Hematopoietic multipotent progenitor cell treated with erythropoietin and hydrocortisone succinate and interleukin-3 and kit ligand, for 6 days (in vitro differentiated cells): Measurements from ENCODE around the gene MAP3K20.
"Not testable (repeated sequence)": the region's sequence is repeated elsewhere in the genome, so short reads cannot be mapped to it uniquely, and the experiment has no call there.

Experiments
- DNase-seq: peaks from one replicate; pipeline ENCODE4 v3.0.0-alpha.2; 2015

The MAP3K20 gene

DNA sequence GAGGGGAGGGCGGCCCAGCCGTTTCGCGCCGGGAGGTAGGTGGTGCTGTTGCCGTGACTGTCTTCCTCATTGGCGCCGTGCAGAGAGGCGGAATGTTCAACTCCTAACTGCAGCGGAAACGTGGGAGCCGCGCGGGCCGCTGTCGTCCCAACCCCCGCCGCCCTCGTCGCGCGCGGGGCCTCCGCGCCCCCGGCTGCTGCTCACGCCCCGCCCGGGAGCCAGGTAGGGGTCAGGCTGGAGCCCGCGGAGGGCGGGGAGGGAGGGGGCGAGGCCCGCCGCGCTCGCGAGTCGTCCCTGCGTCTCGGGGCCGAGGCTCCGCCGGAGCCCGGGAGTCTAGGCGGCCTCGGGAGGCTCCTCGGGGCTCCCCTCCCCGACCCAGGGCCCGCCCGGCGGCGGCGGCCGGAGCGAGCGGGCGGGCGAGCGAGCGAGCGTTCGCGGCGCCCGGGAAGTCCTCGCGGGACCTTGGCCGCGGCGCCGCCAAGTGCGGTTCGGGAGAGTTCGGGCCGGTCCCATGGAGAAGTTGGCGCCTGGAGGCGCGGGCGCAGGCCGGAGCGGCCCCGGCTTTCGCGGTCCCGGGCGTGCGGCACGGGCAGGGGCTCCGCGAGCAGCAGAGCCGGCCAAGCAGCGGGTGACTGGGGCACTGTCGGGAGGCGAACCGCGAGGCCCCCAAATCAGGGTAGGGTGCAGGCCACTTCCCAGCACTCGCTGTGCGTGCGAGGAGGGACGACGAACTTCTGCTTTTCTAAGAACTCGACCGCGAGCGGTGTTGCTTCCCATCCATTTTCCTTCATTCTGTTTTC, at the start of gene MAP3K20:
Gene MAP3K20, plus strand, starts transcription at position 66 of the 800 bp plus-strand sequence. CDS start 15,186 bp downstream, outside the sequence.
- DNase-seq: peak; percentile 84

- no peak for DNase-seq
These were observed 49.2 kb upstream of the MAP3K20 start for GRCh38 chr2:173026479-173026878.

GRCh38 chr2:173027181-173028128, 48.2 kb upstream of the MAP3K20 start:
- peak; percentile 93 for DNase-seq

GRCh38 chr2:173028141-173028540, 47.5 kb upstream of the MAP3K20 start:
- DNase-seq: no peak

DNA sequence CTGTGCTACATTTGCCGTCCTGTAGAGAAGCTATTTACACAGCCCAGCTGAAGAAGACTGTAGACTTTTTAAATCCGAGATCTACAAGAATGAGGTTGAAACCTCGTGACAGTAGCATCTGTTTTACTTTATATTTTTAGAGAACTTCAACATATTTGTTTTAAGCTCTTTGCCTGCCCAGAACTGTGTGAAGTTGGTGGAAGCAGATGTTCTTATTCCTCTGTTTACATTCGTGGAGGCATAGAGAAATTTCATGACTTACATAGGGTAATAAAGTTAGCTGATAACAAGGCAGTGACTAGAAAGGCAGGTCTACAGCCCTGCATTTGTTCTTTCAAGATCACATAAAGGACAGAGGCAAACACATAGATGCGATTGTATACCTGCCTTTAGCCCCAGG, 47.0 kb upstream of the MAP3K20 start:
- DNase-seq: no peak

- no peak for DNase-seq
These were observed 44.8 kb upstream of the MAP3K20 start for GRCh38 chr2:173030561-173031490.

- DNase-seq: no peak
These were observed 43.6 kb upstream of the MAP3K20 start for GRCh38 chr2:173032032-173032431.

DNA sequence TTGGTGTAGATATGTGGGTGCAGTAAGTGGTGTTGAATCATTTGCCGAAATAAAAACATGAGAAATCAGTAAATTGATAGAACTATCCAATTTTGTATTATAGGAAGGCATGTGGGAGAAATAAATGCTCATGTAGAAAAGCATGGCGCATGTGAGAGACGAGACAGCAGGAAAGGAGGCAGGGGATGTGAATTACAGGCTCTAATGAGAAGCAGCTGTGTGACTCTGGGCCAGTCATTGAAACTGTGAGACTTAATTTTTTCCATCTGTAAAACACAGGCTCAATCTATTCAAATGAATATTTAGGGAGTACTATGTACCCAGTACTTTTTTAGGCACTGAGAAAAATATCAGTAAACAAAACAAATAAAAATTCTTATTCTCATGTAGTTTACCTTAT, 42.6 kb upstream of the MAP3K20 start:
- no peak for DNase-seq

DNA sequence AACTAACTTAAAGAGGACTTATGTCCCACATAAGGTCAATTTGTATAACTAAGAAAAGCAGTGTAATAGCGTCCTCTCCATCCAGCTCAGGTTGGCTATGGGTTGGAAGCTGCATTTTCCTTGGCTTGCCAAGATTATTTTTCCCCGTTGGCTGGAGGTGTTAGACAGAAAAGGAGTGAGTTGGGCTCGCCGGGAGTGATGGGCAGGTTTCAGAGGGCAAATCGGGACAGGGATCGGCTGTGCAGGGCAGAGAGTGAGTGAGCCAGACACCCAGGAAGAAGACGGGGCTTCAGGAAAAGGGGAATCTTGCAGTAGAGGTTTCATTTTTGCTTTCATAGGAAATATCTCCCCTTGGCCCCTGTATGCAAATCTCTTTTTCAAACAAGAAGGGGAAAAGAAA, 41.5 kb upstream of the MAP3K20 start:
- no peak for DNase-seq

GRCh38 chr2:173037245-173038120, 38.2 kb upstream of the MAP3K20 start:
- DNase-seq: no peak

DNA sequence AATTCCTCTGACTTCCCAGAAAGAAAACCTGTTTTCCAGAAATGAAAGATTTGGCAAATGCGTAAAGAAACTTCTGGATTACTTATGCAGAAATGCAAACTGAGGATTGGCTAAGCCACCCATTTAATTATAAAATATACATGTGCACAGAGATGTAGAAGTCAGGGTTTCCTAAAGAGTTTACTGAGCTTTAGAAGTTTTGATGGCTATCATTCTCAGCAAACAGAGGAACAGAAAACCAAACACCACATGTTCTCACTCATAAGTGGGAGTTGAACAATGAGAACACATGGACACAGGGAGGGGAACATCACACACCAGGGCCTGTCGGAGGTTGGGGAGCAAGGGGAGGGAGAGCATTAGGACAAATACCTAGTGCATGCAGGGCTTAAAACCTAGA, 37.4 kb upstream of the MAP3K20 start:
- DNase-seq: not testable (repeated sequence)

DNA sequence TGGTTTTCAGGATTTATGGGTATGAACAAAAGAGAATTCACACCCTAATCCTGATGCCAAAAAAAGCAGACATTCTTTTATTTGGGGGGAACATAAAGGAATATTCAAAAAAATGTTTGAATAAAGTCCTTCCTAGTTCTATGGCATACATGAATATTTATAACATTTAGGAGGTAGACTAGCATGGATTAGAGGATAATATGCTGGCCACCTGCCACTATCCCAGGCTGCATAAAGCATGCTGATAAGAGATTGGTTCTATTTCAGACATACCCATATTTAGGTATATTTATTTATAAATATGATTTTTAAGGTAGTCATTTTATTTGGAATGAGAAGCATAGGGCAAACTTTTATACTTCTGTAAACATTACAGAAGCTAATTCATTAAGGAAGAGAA, 34.9 kb upstream of the MAP3K20 start:
- no peak for DNase-seq

DNA sequence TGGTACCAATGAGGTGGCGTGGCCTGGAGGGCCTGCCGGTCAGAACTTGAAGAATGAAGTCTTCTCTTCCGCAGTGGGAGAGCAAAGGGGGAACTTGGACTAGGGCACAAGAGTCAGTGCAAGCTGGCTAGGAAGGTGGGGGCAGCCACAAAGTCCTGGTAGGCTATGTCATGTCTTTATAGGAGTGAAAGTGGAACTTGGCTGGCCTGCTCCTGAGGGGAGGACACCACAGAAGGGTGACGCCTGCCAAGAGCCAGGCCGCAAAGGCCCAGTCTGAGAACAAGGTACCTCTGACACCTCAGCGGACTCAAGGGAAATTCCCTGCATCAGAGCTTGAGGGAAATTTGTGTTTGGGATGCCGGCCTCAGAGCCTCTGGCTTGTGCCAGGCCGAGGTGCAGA, 32.2 kb upstream of the MAP3K20 start:
- no peak for DNase-seq

- DNase-seq: no peak
These were observed 31.6 kb upstream of the MAP3K20 start for GRCh38 chr2:173043897-173044519.

- DNase-seq: no peak
These were observed 31.0 kb upstream of the MAP3K20 start for GRCh38 chr2:173044686-173045085.

- DNase-seq: no peak
These were observed 30.5 kb upstream of the MAP3K20 start for GRCh38 chr2:173045181-173045580.

DNA sequence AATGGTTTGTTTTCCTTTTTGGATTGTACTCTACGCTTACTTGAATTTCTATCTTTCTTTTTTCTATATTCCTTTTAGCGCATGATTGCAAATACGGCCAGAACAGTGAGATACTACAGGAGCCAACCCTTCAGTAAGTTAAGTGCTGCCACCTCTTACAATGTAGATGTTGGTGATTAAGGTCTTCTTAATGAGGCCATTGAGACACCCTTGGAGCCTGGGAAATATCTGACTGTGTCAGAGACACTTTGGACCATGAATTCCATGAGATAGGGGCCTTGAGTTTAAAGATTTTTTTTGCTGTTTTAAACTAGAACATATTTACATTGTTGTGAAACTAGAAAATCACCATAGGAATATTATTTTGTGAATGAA, 27.1 kb upstream of the MAP3K20 start:
- DNase-seq: no peak

GRCh38 chr2:173048897-173049661, 26.6 kb upstream of the MAP3K20 start:
- DNase-seq: peak; percentile 50

DNA sequence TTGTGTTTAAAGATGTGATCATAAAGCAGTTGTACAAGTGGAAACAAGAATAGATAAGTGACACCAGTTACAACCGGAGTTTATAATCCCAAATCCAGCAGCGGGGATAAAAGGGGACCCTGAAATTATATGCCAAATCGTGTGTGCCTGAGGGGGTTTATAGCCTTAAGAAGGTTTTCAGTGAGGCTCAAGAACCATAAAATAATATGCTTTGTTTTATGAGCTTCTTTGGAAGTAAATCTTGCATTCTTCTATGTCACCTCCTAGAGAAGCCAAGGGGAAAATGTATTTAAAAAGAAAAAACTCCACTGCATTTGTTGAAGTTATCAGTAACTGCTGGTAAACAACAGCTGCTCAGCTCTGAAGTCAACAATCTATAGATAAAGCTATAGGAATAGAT, 25.8 kb upstream of the MAP3K20 start:
- DNase-seq: no peak

GRCh38 chr2:173050684-173051083, 25.0 kb upstream of the MAP3K20 start:
- DNase-seq: no peak
